ENCODE data around the gene PTH2R. TPM values are rescaled to one million over a fixed set of nuclear protein-coding genes. Genes with fewer than 3 reads are reported as not detected.

The PTH2R gene
- total RNA-seq, 1 experiment from 2014 or later: 0.48 TPM

GRCh38 chr2:208360259-208361076 is 46.1 kb upstream of the PTH2R start (continued):
- TF ChIP-seq ATF6 (CRISPR knock-in tag; IDR thresholded peaks at IDR 0.05) (no peak), ZNF532 (CRISPR knock-in tag; IDR thresholded peaks at IDR 0.05; ENCODE audit: borderline replicate concordance) (no peak), SOX15 (CRISPR knock-in tag; IDR thresholded peaks at IDR 0.05) (no peak), ESRRA (CRISPR knock-in tag; IDR thresholded peaks at IDR 0.05; ENCODE audit: borderline replicate concordance) (no peak), CREM (CRISPR knock-in tag; IDR thresholded peaks at IDR 0.05) (no peak)

- no peaks in the 10 kb centered on the region for H3K27me3 Mint-ChIP-seq (ENCODE audit: low read depth)
- ChIA-PET POLR2A (no interaction called here), CTCF (interaction anchor here (1.0 kb wide), 1 partner anchor 13 kb away, joined by 3 read pairs; no protein-coding TSS in a partner anchor)
- ATAC-seq (no peak), DNase-seq (ENCODE audit: low spot score) (no peak)
- peaks cover 22% of the 10 kb centered on the region for H3K9me3 Mint-ChIP-seq
- peaks cover 21% of the 10 kb centered on the region for H3K4me1 Mint-ChIP-seq
- TF ChIP-seq NR1H2 (CRISPR knock-in tag; IDR thresholded peaks at IDR 0.05) (no peak), HMGA2 (CRISPR knock-in tag; IDR thresholded peaks at IDR 0.05) (no peak), AR (CRISPR knock-in tag; IDR thresholded peaks at IDR 0.05) (no peak), GRHL2 (CRISPR knock-in tag; IDR thresholded peaks at IDR 0.05; ENCODE audit: insufficient replicate concordance, severe bottlenecking) (no peak), ZNF416 (CRISPR knock-in tag; IDR thresholded peaks at IDR 0.05) (no peak), KAT7 (CRISPR knock-in tag; IDR thresholded peaks at IDR 0.05; ENCODE audit: borderline replicate concordance) (no peak), TCF7 (CRISPR knock-in tag; IDR thresholded peaks at IDR 0.05; ENCODE audit: low read depth) (no peak), E2F5 (CRISPR knock-in tag; IDR thresholded peaks at IDR 0.05) (no peak), ZNF121 (CRISPR knock-in tag; IDR thresholded peaks at IDR 0.05) (no peak), ZNF281 (CRISPR knock-in tag; IDR thresholded peaks at IDR 0.05) (no peak), ZNF219 (CRISPR knock-in tag; IDR thresholded peaks at IDR 0.05; ENCODE audit: borderline replicate concordance) (no peak), CBFB (CRISPR knock-in tag; IDR thresholded peaks at IDR 0.05; ENCODE audit: low read depth) (no peak)
- peaks cover 31% of the 10 kb centered on the region for H3K36me3 Mint-ChIP-seq
- H3K4me3 Mint-ChIP-seq: no peak overlapping the region
- H3K27ac Mint-ChIP-seq: no peak overlapping the region
These were observed 45.5 kb upstream of the PTH2R start for GRCh38 chr2:208361077-208361441.
